Nephron (organoid): ENCODE data around the gene FTL.

ENCODE experiments used
- H3K27ac Mint-ChIP-seq, 3 experiments: 2 replicates each; pipeline ENCODE4 v1.8.0; 2020; ENCODE audit warnings: mixed read lengths in 3 of 3, mild to moderate bottlenecking in 2 of 3, moderate library complexity in 1 of 3
- H3K27me3 Mint-ChIP-seq: 2 replicates; pipeline ENCODE4 v1.8.0; 2021; ENCODE audit warnings: low read depth, mild to moderate bottlenecking, moderate library complexity, mixed read lengths
- H3K36me3 Mint-ChIP-seq: 2 replicates; pipeline ENCODE4 v1.8.0; 2020; ENCODE audit warnings: low read depth, mixed read lengths
- H3K4me1 Mint-ChIP-seq: 2 replicates; pipeline ENCODE4 v1.8.0; 2020; ENCODE audit warnings: mixed read lengths
- H3K4me3 Mint-ChIP-seq, 3 experiments: 2 replicates each; pipeline ENCODE4 v1.8.0; 2020; ENCODE audit warnings: mild to moderate bottlenecking in 3 of 3, mixed read lengths in 3 of 3, moderate library complexity in 2 of 3
- H3K9me3 Mint-ChIP-seq: 2 replicates; pipeline ENCODE4 v1.8.0; 2020; ENCODE audit warnings: mixed read lengths
- TF ChIP-seq, protein P1 (sequence below), 3 experiments: fragments of 200-600 bp; sonication (generic); IDR thresholded peaks; one replicate each; pipeline ENCODE4 v1.5.0; 2021; ENCODE audit warnings: antibody characterized with exemption in 3 of 3; ENCODE audit not compliant: unreplicated experiment in 3 of 3

The FTL gene

DNA sequence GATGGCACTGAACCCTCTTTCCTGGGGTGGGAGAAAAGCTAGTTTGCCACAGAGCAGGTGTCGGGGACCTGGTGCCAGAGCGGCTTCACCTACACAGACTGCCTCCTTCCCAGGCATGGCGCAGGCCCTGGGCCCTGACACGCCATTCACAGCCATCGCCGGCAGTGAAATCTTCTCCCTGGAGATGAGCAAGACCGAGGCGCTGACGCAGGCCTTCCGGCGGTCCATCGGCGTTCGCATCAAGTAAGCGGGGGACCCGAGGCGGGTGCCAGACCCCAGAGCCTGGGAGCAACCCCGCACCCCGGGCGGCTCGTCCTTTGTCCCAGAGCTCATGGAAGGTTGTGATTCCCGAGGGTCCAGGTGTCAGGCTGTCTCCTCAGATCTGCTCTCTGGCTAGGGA lies 41.8 kb downstream of the FTL start:
- no peaks in the 10 kb centered on the region for H3K27me3 Mint-ChIP-seq

DNA sequence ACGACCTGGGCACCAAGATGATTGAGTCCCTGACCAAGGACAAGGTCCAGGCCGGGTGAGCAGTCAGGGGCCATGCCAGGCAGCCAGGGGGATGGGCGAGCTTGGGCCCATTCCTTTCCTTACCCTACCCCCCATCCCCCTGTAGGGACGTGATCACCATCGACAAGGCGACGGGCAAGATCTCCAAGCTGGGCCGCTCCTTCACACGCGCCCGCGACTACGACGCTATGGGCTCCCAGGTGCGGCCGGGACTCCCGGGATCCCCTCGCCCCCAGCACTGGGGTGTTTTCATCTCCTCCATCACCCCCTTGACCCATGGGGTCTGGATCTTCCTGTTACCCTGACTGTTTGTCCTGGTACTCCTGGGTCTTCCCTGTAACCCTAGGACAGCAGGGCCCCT lies 44.7 kb downstream of the FTL start:
- Mint-ChIP-seq H3K27me3 (no peaks in the 10 kb centered on the region), H3K4me1 (no peaks in the 10 kb centered on the region), H3K36me3 (peaks cover 30% of the 10 kb centered on the region), H3K27ac (no peak overlapping the region), H3K4me3 (no peak overlapping the region), H3K9me3 (no peaks in the 10 kb centered on the region)
- TF ChIP-seq, protein P1, sequence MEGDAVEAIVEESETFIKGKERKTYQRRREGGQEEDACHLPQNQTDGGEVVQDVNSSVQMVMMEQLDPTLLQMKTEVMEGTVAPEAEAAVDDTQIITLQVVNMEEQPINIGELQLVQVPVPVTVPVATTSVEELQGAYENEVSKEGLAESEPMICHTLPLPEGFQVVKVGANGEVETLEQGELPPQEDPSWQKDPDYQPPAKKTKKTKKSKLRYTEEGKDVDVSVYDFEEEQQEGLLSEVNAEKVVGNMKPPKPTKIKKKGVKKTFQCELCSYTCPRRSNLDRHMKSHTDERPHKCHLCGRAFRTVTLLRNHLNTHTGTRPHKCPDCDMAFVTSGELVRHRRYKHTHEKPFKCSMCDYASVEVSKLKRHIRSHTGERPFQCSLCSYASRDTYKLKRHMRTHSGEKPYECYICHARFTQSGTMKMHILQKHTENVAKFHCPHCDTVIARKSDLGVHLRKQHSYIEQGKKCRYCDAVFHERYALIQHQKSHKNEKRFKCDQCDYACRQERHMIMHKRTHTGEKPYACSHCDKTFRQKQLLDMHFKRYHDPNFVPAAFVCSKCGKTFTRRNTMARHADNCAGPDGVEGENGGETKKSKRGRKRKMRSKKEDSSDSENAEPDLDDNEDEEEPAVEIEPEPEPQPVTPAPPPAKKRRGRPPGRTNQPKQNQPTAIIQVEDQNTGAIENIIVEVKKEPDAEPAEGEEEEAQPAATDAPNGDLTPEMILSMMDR (IDR thresholded peaks at IDR 0.05; ENCODE audit: unreplicated experiment in 3 of 3) = no peak

More for the DNA sequence above, 41.8 kb downstream of the FTL start:
- Mint-ChIP-seq H3K4me3 (no peak overlapping the region), H3K4me1 (no peaks in the 10 kb centered on the region), H3K27ac (no peak overlapping the region), H3K9me3 (no peaks in the 10 kb centered on the region), H3K36me3 (peaks cover 35% of the 10 kb centered on the region)
- TF ChIP-seq, protein P1 (IDR thresholded peaks at IDR 0.05; ENCODE audit: unreplicated experiment in 3 of 3) = no peak

DNA sequence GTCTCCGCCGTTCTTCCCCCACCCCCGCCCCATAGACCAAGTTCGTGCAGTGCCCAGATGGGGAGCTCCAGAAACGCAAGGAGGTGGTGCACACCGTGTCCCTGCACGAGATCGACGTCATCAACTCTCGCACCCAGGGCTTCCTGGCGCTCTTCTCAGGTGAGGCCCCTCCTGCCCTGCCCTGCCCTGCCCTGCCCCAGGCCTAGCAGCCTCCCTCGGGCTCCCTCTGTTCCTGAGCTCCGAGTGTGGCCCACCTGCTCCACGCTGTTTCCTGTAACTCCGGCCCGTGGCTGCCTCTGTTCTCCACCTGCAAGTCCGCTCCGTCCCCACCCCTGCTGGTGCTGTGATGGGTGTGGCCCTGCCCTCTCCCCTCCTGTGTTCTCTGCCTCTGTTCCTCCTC lies 45.3 kb downstream of the FTL start:
- TF ChIP-seq, protein P1 (IDR thresholded peaks at IDR 0.05; ENCODE audit: unreplicated experiment in 3 of 3) = no peak
- Mint-ChIP-seq H3K4me3 (no peak overlapping the region), H3K27ac (no peak overlapping the region), H3K9me3 (no peaks in the 10 kb centered on the region), H3K27me3 (no peaks in the 10 kb centered on the region), H3K36me3 (peaks cover 26% of the 10 kb centered on the region), H3K4me1 (no peaks in the 10 kb centered on the region)

DNA sequence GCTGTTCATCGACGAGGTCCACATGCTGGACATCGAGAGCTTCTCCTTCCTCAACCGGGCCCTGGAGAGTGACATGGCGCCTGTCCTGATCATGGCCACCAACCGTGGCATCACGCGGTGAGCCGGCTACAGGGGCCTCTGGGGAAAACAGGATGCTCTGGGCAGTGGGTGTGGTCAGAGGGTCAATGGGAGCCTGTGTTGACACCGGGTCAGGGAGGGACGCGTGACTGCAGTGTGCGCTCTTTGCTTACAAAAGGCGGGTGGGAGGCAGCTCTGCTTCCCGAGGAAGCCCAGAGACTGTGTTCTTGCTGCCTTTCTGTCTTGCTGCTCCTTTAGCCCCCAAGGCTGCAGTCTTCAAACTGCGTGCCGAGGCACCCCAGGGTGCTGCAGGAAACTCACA lies 46.1 kb downstream of the FTL start:
- Mint-ChIP-seq H3K4me1 (no peaks in the 10 kb centered on the region), H3K36me3 (peaks cover 26% of the 10 kb centered on the region), H3K9me3 (no peaks in the 10 kb centered on the region), H3K27me3 (no peaks in the 10 kb centered on the region), H3K4me3 (no peak overlapping the region), H3K27ac (no peak overlapping the region)
- TF ChIP-seq, protein P1 (IDR thresholded peaks at IDR 0.05; ENCODE audit: unreplicated experiment in 3 of 3) = no peak

DNA sequence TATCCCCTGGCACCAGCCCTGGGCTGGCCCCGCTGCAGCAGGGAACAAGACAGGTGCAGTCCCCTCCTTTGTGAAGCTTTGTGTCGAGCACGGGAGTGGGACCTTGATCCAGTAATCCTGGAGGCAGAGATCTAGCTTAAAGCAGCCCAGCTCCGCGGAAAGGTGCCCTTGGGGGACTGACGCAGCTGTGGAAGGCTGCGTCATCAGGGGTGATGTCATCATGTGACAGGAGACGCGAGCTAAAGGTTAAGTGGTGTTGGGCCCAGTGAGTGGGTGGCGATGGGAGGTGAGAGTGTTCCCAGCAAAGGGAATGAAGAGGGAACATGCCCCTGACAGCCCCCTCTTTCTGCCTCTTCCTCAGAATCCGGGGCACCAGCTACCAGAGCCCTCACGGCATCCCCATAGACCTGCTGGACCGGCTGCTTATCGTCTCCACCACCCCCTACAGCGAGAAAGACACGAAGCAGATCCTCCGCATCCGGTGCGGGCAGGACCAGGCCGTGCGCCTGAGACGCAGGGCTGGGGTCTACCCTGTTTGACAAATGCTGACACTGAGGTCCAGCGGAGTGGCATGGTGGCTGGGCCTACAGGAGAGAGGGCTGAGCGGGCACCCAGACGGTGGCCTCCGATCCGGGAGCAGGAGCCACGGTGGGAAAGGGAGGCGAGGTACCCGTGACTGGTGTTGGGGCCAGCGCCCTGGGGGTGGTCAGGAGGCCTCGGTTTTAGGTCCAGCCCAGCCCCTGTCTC lies 49.2 kb downstream of the FTL start:
- H3K4me1 Mint-ChIP-seq = peaks cover 3% of the 10 kb centered on the region
- peaks cover 16% of the 10 kb centered on the region for H3K27me3 Mint-ChIP-seq
- H3K36me3 Mint-ChIP-seq = peaks cover 20% of the 10 kb centered on the region
- TF ChIP-seq, protein P1 (IDR thresholded peaks at IDR 0.05; ENCODE audit: unreplicated experiment in 3 of 3) = no peak
- no peak overlapping the region for H3K27ac Mint-ChIP-seq
- no peak overlapping the region for H3K4me3 Mint-ChIP-seq
- H3K9me3 Mint-ChIP-seq = no peaks in the 10 kb centered on the region

DNA sequence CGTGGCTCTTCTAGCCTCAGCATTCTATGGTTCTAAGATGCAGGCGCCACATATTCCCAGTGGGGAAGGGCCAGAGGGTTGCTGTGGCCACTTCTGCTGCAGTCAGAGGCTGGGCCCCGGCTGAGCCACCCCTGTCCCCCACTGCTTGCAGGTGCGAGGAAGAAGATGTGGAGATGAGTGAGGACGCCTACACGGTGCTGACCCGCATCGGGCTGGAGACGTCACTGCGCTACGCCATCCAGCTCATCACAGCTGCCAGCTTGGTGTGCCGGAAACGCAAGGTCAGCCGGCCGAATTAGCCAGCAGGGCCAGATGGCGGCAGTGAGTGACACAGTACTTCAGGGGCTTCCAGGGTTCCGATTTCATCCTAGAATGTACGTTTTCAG lies 49.8 kb downstream of the FTL start:
- Mint-ChIP-seq H3K4me1 (peaks cover 4% of the 10 kb centered on the region), H3K27me3 (peaks cover 22% of the 10 kb centered on the region), H3K4me3 (no peak overlapping the region)

More for the DNA sequence above, 49.8 kb downstream of the FTL start:
- Mint-ChIP-seq H3K36me3 (peaks cover 20% of the 10 kb centered on the region), H3K27ac (no peak overlapping the region), H3K9me3 (no peaks in the 10 kb centered on the region)
- TF ChIP-seq, protein P1 (IDR thresholded peaks at IDR 0.05; ENCODE audit: unreplicated experiment in 3 of 3) = no peak
